OCI-LY3 (cell line): ENCODE data around the gene SYTL1.

Experiments
- CTCF ChIP-seq: fragments of 200-600, 300-600 bp; sonication (generic); IDR thresholded peaks from 2 replicates; pipeline ENCODE4 v1.5.1; 2014; ENCODE audit warnings: antibody characterized with exemption, low read length, low read depth
- EZH2phosphoT487 ChIP-seq: fragments of 200-600 bp; shearing (Covaris generic); IDR thresholded peaks from 2 replicates; pipeline ENCODE4 v1.6.1; 2018; ENCODE audit warnings: antibody characterized with exemption, mixed run types, low read depth

GRCh38 chr1:27306892-27307761, 34.7 kb upstream of the SYTL1 start:
- TF ChIP-seq CTCF: no peak; the same call in 1 of the 2 replicates
- no peak for TF ChIP-seq EZH2phosphoT487
